ENCODE results near the gene RALY.

DNA sequence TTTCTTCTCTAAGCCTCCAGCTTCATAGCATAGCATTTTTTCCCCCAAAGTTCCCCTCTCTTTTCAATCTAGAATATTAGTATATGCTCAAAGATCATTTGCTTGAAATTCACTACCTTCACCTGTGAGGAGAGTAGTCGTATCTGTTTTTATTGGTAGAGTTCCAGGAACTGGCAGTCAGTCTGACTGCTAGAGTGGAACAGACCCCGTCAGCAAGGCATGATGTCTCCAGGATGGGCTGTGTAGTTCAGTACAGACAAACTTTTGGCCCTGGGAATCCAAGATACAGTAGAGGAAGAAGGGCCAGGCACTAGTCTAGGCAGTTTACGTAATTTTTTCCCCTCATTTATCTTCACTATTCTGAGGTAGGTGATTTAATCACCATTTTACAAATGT lies 29.1 kb downstream of the RALY start:
- TF ChIP-seq, protein P1, sequence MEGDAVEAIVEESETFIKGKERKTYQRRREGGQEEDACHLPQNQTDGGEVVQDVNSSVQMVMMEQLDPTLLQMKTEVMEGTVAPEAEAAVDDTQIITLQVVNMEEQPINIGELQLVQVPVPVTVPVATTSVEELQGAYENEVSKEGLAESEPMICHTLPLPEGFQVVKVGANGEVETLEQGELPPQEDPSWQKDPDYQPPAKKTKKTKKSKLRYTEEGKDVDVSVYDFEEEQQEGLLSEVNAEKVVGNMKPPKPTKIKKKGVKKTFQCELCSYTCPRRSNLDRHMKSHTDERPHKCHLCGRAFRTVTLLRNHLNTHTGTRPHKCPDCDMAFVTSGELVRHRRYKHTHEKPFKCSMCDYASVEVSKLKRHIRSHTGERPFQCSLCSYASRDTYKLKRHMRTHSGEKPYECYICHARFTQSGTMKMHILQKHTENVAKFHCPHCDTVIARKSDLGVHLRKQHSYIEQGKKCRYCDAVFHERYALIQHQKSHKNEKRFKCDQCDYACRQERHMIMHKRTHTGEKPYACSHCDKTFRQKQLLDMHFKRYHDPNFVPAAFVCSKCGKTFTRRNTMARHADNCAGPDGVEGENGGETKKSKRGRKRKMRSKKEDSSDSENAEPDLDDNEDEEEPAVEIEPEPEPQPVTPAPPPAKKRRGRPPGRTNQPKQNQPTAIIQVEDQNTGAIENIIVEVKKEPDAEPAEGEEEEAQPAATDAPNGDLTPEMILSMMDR (IDR thresholded peaks at IDR 0.05): no peak
- no peak for TF ChIP-seq POLR2AphosphoS5 (IDR thresholded peaks at IDR 0.05; ENCODE audit: low read depth, low read length)
- no peak for TF ChIP-seq SIN3A (IDR thresholded peaks at IDR 0.05; ENCODE audit: borderline replicate concordance, insufficient read depth, low read depth, low read length)
- no peak for TF ChIP-seq TCF7L2 (IDR thresholded peaks at IDR 0.05; ENCODE audit: low read depth, low read length)
